Middle frontal gyrus (tissue), 1 donor: ENCODE data around the gene CYP46A1.
"Not testable (repeated sequence)": the region's sequence is repeated elsewhere in the genome, so short reads cannot be mapped to it uniquely, and the experiment has no call there.

Experiments used
- DNase-seq: peaks from one replicate; pipeline ENCODE4 v3.0.0-alpha.2; 2015; ENCODE audit warnings: low spot score; ENCODE audit errors: extremely low spot score

The CYP46A1 gene

GRCh38 chr14:99683619-99684409 is at the start of gene CYP46A1:
CYP46A1 (plus strand) TSS chr14:99684298; CDS start chr14:99684418, 120 bp downstream.
- DNase-seq = peak; percentile 98

GRCh38 chr14:99634443-99634842 is 49.7 kb upstream of the CYP46A1 start:
- no peak for DNase-seq

GRCh38 chr14:99635116-99635515 is 49.0 kb upstream of the CYP46A1 start:
- DNase-seq = no peak

GRCh38 chr14:99636487-99636886 is 47.6 kb upstream of the CYP46A1 start:
- DNase-seq = no peak

- no peak for DNase-seq
Observed at GRCh38 chr14:99637624-99638023, 46.5 kb upstream of the CYP46A1 start.

GRCh38 chr14:99642771-99643170 is 41.3 kb upstream of the CYP46A1 start:
- not testable (repeated sequence) for DNase-seq

GRCh38 chr14:99643343-99643742 is 40.8 kb upstream of the CYP46A1 start:
- DNase-seq = no peak

- DNase-seq = no peak
Observed at GRCh38 chr14:99644035-99644587, 40.0 kb upstream of the CYP46A1 start.

GRCh38 chr14:99644723-99645544 is 39.2 kb upstream of the CYP46A1 start, which contains the start of gene HHIPL1:
HHIPL1 (plus strand) TSS chr14:99645129; CDS start chr14:99645208, 79 bp downstream.
- DNase-seq = no peak

GRCh38 chr14:99645545-99646505 is 38.3 kb upstream of the CYP46A1 start:
- no peak for DNase-seq

GRCh38 chr14:99647411-99647810 is 36.7 kb upstream of the CYP46A1 start:
- DNase-seq = no peak

- no peak for DNase-seq
Observed at GRCh38 chr14:99648027-99648784, 35.9 kb upstream of the CYP46A1 start.

- DNase-seq = no peak
Observed at GRCh38 chr14:99649219-99649618, 34.9 kb upstream of the CYP46A1 start.

GRCh38 chr14:99649643-99650042 is 34.5 kb upstream of the CYP46A1 start:
- no peak for DNase-seq

GRCh38 chr14:99650189-99650588 is 33.9 kb upstream of the CYP46A1 start:
- no peak for DNase-seq

GRCh38 chr14:99651953-99652746 is 31.9 kb upstream of the CYP46A1 start:
- DNase-seq = no peak

- no peak for DNase-seq
Observed at GRCh38 chr14:99654235-99654985, 29.7 kb upstream of the CYP46A1 start.

- DNase-seq = no peak
Observed at GRCh38 chr14:99655521-99655920, 28.6 kb upstream of the CYP46A1 start.

- no peak for DNase-seq
Observed at GRCh38 chr14:99656171-99656570, 27.9 kb upstream of the CYP46A1 start.
